Neutrophil (primary cell): ENCODE measurements around the gene TMEM179.

Experiments used
- H3K27ac ChIP-seq: fragments of 200-600 bp; sonication (generic); 2 replicates; pipeline ENCODE4 v1.5.1; 2016; ENCODE audit warnings: mild to moderate bottlenecking, moderate library complexity
- H3K27me3 ChIP-seq: fragments of 200-600 bp; sonication (generic); 2 replicates; pipeline ENCODE4 v1.6.0; 2016; ENCODE audit warnings: mild to moderate bottlenecking
- H3K36me3 ChIP-seq: fragments of 200-600 bp; sonication (generic); 2 replicates; pipeline ENCODE4 v1.5.1; 2017
- H3K4me1 ChIP-seq, 2 experiments: fragments of 200-600 bp in 1 of 2; sonication (generic) in 1 of 2; 1 replicate in 1 of 2; 2 replicates in 1 of 2; pipeline versions ENCODE4 v1.5.1 to v1.6.1; 2013 to 2016; ENCODE audit warnings: low read depth in 1 of 2, low read length in 1 of 2, mild to moderate bottlenecking in 1 of 2, moderate library complexity in 1 of 2; ENCODE audit not compliant: control insufficient read depth in 1 of 2, insufficient read depth in 1 of 2
- H3K4me3 ChIP-seq, 2 experiments: fragments of 200-600 bp in 1 of 2; sonication (generic) in 1 of 2; 1 replicate in 1 of 2; 2 replicates in 1 of 2; pipeline ENCODE4 v1.5.1; 2013 to 2016; ENCODE audit warnings: low read depth in 1 of 2, low read length in 1 of 2, mild to moderate bottlenecking in 1 of 2, moderate library complexity in 1 of 2
- H3K9me3 ChIP-seq: fragments of 200-600 bp; sonication (generic); 2 replicates; pipeline ENCODE4 v1.5.1; 2016
- TF ChIP-seq, protein P1 (sequence below): fragments of 200-600 bp; sonication (generic); IDR thresholded peaks from 2 replicates; pipeline ENCODE4 v1.5.1; 2016; ENCODE audit warnings: antibody characterized with exemption

TMEM179 gene

DNA sequence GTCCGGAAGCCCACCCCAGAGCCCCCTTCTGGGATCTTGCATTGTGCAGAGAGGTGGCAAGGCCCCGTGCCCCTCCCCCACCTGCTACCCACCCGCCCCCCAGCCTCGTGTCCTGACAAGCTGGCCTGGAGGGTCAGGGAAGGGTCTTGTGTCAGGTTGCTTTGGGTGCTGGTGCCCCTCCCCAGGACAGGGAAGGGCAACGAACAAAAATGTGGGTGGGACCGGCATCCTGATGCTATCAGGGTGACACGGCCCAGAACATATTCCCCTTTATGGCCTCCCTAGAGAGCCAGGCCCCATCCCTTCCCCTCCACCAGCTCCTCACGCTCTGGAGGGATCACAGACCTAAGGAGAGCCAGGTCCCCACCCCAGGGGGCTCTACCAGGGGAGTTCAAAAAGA is 38.7 kb upstream of the TMEM179 start:
- Histone ChIP-seq H3K27me3 (peaks cover 14% of the 10 kb centered on the region), H3K9me3 (no peaks in the 10 kb centered on the region), H3K4me3 (no peak overlapping the region), H3K36me3 (no peaks in the 10 kb centered on the region), H3K27ac (no peak overlapping the region), H3K4me1 (no peaks in the 10 kb centered on the region)
- TF ChIP-seq, protein P1, sequence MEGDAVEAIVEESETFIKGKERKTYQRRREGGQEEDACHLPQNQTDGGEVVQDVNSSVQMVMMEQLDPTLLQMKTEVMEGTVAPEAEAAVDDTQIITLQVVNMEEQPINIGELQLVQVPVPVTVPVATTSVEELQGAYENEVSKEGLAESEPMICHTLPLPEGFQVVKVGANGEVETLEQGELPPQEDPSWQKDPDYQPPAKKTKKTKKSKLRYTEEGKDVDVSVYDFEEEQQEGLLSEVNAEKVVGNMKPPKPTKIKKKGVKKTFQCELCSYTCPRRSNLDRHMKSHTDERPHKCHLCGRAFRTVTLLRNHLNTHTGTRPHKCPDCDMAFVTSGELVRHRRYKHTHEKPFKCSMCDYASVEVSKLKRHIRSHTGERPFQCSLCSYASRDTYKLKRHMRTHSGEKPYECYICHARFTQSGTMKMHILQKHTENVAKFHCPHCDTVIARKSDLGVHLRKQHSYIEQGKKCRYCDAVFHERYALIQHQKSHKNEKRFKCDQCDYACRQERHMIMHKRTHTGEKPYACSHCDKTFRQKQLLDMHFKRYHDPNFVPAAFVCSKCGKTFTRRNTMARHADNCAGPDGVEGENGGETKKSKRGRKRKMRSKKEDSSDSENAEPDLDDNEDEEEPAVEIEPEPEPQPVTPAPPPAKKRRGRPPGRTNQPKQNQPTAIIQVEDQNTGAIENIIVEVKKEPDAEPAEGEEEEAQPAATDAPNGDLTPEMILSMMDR, result no peak

- Histone ChIP-seq H3K9me3 (no peaks in the 10 kb centered on the region), H3K27me3 (peaks cover 14% of the 10 kb centered on the region), H3K27ac (no peak overlapping the region), H3K4me1 (no peaks in the 10 kb centered on the region), H3K4me3 (no peak overlapping the region), H3K36me3 (no peaks in the 10 kb centered on the region)
- TF ChIP-seq, protein P1, result no peak
Observed at GRCh38 chr14:104642540-104642868, 37.9 kb upstream of the TMEM179 start.

DNA sequence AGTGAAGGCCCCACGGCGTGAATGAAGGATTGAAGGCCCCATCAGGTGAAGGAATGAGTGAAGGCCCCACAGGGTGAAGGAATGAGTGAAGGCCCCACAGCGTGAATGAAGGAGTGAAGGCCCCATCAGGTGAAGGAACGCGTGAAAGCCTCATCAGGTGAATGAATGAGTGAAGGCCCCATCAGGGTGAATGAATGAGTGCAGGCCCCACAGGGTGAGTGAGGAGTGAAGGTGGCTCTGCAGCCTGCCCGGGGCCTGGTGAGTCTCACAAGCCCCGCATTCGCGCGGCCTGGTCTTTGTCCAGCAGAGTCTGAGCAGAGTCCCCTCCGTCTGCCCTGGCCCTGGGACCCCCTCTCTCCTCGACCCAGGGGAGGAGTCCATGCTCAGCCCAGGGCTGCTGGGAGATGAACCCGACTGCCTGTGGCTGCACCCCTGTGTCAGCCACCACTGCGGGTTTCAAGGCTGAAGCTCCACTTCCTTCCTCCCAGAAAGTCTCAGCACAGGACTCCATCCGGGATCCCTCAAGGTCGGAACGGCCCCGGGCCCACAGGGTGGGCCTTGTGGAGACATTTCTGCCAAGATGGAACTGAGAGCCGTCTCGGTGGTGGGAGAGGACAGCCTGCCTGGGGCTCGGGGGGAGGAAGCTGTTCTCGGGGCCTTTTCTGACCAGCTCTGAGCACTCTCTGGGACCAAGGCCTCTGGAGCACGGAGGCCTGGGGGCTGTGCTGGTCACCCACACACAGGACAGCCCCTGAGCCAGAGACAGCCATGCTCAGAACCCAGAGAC is 37.4 kb upstream of the TMEM179 start:
- TF ChIP-seq, protein P1, result no peak
- Histone ChIP-seq H3K27ac (no peak overlapping the region), H3K4me1 (no peaks in the 10 kb centered on the region), H3K4me3 (no peak overlapping the region), H3K36me3 (no peaks in the 10 kb centered on the region), H3K9me3 (no peaks in the 10 kb centered on the region), H3K27me3 (peaks cover 14% of the 10 kb centered on the region)

DNA sequence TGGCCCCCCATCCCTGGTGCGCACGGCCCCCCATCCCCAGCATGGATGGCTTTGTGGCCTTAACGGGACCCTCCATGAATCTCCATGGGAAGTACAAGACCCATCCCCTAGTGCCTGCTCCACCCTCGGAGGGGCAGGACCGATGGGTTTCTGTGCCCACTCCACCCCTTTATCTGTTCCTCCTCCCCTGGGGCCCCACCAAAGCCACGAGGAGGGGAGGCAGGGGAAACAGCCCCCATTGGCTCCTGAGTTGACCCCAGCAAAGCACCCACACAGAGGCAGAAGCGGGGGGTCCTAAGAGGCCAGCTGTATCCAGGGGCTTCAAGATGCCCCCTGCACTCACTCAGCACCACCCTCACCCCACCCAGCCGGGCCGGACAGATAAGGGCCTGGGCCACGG is 36.1 kb upstream of the TMEM179 start:
- Histone ChIP-seq H3K27me3 (peaks cover 14% of the 10 kb centered on the region), H3K4me3 (no peak overlapping the region), H3K4me1 (no peaks in the 10 kb centered on the region), H3K9me3 (no peaks in the 10 kb centered on the region), H3K36me3 (no peaks in the 10 kb centered on the region), H3K27ac (no peak overlapping the region)
- TF ChIP-seq, protein P1, result no peak

DNA sequence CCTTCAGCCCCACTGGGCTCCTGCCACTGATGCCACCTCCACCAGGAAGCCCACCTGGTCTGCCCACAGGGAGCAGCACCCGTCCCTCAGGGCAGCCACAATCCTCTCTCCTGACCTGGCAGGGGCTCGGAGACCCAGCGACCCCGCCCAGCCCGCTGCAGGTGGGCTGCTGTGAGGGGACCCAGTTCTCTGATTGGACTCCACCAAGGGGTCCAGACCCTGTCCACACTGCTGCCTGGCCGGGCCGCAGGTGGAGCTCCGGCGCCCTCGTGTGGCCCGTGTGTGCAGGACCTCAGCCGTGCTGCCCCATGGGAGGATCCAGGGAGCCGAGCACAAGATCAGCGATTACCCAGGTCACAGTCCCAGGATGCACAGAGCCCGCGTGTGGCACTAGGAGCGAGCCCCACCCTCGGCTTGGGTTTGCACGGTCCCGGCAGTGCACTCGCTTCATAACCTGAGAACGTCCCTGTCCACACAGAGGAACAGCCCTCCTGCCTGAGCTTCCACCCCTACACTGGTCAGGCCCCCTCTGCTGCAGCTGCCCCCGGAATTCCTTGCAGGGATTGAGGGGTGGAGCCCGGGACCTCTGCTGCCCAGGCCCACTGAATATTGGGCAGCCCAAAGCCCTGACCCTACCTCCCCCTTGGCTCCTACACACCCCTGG is 35.4 kb upstream of the TMEM179 start:
- Histone ChIP-seq H3K36me3 (no peaks in the 10 kb centered on the region), H3K9me3 (no peaks in the 10 kb centered on the region), H3K4me1 (no peaks in the 10 kb centered on the region), H3K27ac (no peak overlapping the region), H3K27me3 (peaks cover 14% of the 10 kb centered on the region), H3K4me3 (no peak overlapping the region)
- TF ChIP-seq, protein P1, result no peak
